Smooth muscle cell (in vitro differentiated cells): ENCODE results near the gene GPC5. TPM values are rescaled to one million over a fixed set of nuclear protein-coding genes. Genes with fewer than 3 reads are reported as not detected.
"Not testable (repeated sequence)": the region's sequence is repeated elsewhere in the genome, so short reads cannot be mapped to it uniquely, and the experiment has no call there.

Experiments used
- DNase-seq: peaks from one replicate; lab custom pipeline; 2025; ENCODE audit not compliant: unreplicated experiment; lab: John Stamatoyannopoulos, UW
- H2AFZ ChIP-seq: fragments of 200-600 bp; sonication (generic); 2 replicates; pipeline ENCODE4 v1.6.0; 2016; ENCODE audit warnings: antibody characterized with exemption, low read depth, mild to moderate bottlenecking
- H3F3A ChIP-seq: fragments of 200-600 bp; sonication (generic); 2 replicates; pipeline ENCODE4 v1.6.0; 2017; ENCODE audit warnings: antibody characterized with exemption, low read depth
- H3K27ac ChIP-seq: fragments of 200-600 bp; sonication (generic); 2 replicates; pipeline ENCODE4 v1.5.1; 2016; ENCODE audit warnings: low read depth, mild to moderate bottlenecking
- H3K27me3 ChIP-seq: fragments of 200-600 bp; sonication (generic); 2 replicates; pipeline ENCODE4 v1.6.1; 2016; ENCODE audit warnings: low read depth, mild to moderate bottlenecking
- H3K36me3 ChIP-seq: fragments of 200-600 bp; sonication (generic); 2 replicates; pipeline ENCODE4 v1.5.1; 2016; ENCODE audit warnings: low read depth
- H3K4me1 ChIP-seq: fragments of 200-600 bp; sonication (generic); 2 replicates; pipeline ENCODE4 v1.5.1; 2016; ENCODE audit warnings: low read depth
- H3K4me2 ChIP-seq: fragments of 200-600 bp; sonication (generic); 2 replicates; pipeline ENCODE4 v1.6.0; 2016; ENCODE audit warnings: mild to moderate bottlenecking
- H3K4me3 ChIP-seq: fragments of 200-600 bp; sonication (generic); 2 replicates; pipeline ENCODE4 v1.5.1; 2016; ENCODE audit warnings: mild to moderate bottlenecking
- H3K79me2 ChIP-seq: fragments of 200-600 bp; sonication (generic); 2 replicates; pipeline ENCODE4 v1.6.0; 2016; ENCODE audit warnings: low read depth, mild to moderate bottlenecking
- H3K9ac ChIP-seq: fragments of 200-600 bp; sonication (generic); 2 replicates; pipeline ENCODE4 v1.6.0; 2016; ENCODE audit warnings: low read depth
- H3K9me3 ChIP-seq: fragments of 200-600 bp; sonication (generic); replicated peaks from 2 replicates; pipeline ENCODE4 v1.5.1; 2016; ENCODE audit warnings: low read depth
- H4K20me1 ChIP-seq: fragments of 200-600 bp; sonication (generic); 2 replicates; pipeline ENCODE4 v1.6.0; 2016; ENCODE audit warnings: low read depth
- WGBS: methylation state at CpG from one replicate; pipeline ENCODE4 v1.1.7; 2016; ENCODE audit warnings: low lambda C conversion rate; 5-methylcytosine and 5-hydroxymethylcytosine counted together
- polyA plus RNA-seq: library from polyadenylated mRNA; unstranded; fragments of >200 nt; fragmentation: Nextera tagmentation; extraction: Ambion mirVana; gene quantifications from 2 replicates; pipeline ENCODE4 v1.2.1, GENCODE V29; 2016
- total RNA-seq: library from RNA; depleted of rRNA; stranded (reverse); fragments of >200 nt; gene quantifications from 2 replicates; pipeline ENCODE4 v1.2.3, GENCODE V29; 2014
- TF ChIP-seq, protein P1 (sequence below): fragments of 200-600 bp; sonication (generic); IDR thresholded peaks from 2 replicates; pipeline ENCODE4 v1.5.1; 2017; ENCODE audit warnings: borderline replicate concordance, mild to moderate bottlenecking, antibody characterized with exemption; ENCODE audit not compliant: insufficient read depth, poor library complexity, severe bottlenecking

Gene GPC5
- total and polyA plus RNA-seq, 2 experiments from 2014 or later = 0.99 to 1.0 TPM

DNA sequence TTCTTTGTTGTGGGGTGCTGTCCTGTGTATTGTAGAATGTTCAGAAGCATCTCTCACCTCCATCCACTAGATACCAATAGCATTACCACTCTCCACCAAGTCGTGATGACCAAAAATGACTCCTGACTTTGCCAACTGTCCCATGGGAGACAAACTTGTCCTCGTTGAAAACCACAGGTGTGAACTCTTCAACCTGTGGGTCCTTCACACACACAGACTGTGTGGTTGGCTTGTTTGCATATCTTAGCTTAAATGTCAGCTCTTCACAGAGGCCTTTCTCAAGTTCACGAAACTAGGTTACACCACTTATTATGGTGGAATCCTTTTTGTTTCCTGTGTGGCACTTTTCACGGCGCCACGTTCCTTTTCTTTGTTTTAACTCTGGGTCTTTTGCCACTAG lies 6.8 kb downstream of the GPC5 start:
- no peaks in the 10 kb centered on the region for H3K79me2 ChIP-seq
- H3K4me1 ChIP-seq = no peaks in the 10 kb centered on the region
- DNase-seq = no peak
- 95% methylated on average over 6 of the region's 6 CpGs for WGBS
- H3F3A ChIP-seq = no peaks in the 10 kb centered on the region
- H3K9ac ChIP-seq = no peak overlapping the region
- H3K36me3 ChIP-seq = no peaks in the 10 kb centered on the region
- no peaks in the 10 kb centered on the region for H3K9me3 ChIP-seq
- H3K4me2 ChIP-seq = no peak overlapping the region
- H3K4me3 ChIP-seq = no peak overlapping the region
- H3K27ac ChIP-seq = no peak overlapping the region
- no peak overlapping the region for H2AFZ ChIP-seq
- H4K20me1 ChIP-seq = no peaks in the 10 kb centered on the region
- peaks cover 34% of the 10 kb centered on the region for H3K27me3 ChIP-seq
- TF ChIP-seq, protein P1, sequence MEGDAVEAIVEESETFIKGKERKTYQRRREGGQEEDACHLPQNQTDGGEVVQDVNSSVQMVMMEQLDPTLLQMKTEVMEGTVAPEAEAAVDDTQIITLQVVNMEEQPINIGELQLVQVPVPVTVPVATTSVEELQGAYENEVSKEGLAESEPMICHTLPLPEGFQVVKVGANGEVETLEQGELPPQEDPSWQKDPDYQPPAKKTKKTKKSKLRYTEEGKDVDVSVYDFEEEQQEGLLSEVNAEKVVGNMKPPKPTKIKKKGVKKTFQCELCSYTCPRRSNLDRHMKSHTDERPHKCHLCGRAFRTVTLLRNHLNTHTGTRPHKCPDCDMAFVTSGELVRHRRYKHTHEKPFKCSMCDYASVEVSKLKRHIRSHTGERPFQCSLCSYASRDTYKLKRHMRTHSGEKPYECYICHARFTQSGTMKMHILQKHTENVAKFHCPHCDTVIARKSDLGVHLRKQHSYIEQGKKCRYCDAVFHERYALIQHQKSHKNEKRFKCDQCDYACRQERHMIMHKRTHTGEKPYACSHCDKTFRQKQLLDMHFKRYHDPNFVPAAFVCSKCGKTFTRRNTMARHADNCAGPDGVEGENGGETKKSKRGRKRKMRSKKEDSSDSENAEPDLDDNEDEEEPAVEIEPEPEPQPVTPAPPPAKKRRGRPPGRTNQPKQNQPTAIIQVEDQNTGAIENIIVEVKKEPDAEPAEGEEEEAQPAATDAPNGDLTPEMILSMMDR = no peak

DNA sequence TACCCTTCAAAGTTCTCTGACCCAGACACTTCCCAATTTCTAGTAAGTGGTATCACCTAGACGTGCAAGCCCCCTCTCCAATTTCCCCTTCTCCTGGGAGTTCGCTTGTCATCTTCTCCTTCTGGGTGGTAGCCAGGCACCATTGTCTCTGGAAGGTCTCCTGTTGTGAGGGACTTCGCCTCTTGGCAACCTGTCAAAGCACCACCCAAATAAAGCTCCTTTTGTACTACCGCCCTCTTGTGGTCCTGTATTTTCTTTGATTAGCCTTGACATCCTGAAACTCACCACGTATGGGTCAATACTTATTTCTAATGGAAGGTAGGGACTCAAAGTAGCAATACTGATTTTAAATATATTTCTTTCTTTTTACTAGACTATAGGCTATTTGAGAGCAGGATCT lies 8.2 kb downstream of the GPC5 start:
- WGBS = 30% methylated on average over 5 of the region's 5 CpGs
- H4K20me1 ChIP-seq = no peaks in the 10 kb centered on the region
- no peak overlapping the region for H3K4me3 ChIP-seq
- H3K27ac ChIP-seq = no peak overlapping the region
- H3K79me2 ChIP-seq = no peaks in the 10 kb centered on the region
- peaks cover 20% of the 10 kb centered on the region for H3K27me3 ChIP-seq
- no peak for DNase-seq
- no peaks in the 10 kb centered on the region for H3F3A ChIP-seq
- no peak overlapping the region for H3K9ac ChIP-seq
- H3K36me3 ChIP-seq = no peaks in the 10 kb centered on the region
- TF ChIP-seq, protein P1 = peak; percentile 38
- no peak overlapping the region for H2AFZ ChIP-seq
- no peaks in the 10 kb centered on the region for H3K9me3 ChIP-seq
- no peak overlapping the region for H3K4me2 ChIP-seq
- no peaks in the 10 kb centered on the region for H3K4me1 ChIP-seq

DNA sequence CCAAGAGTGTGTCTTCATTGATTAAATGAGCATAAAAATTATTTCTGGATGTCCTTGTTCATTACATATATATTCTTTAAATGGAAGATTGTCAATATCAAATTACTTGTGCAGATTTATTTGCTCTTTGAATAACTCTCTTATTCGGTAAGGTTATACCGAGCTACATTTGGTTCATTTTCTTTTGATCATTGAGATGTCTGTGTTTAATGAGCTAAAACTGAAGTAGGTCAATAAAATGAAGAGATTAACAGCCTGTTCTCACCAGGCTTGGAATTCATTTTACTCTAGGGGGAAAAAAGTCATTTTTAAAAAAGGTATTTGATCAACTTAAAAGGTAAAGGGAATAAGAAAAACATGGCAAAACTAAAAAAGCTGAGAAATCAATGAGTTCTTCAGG lies 10.6 kb downstream of the GPC5 start:
- DNase-seq = no peak
- Histone ChIP-seq H3K27me3 (no peaks in the 10 kb centered on the region), H4K20me1 (no peaks in the 10 kb centered on the region), H3K4me2 (no peak overlapping the region), H3K36me3 (no peaks in the 10 kb centered on the region), H3K27ac (no peak overlapping the region), H3K79me2 (no peaks in the 10 kb centered on the region), H3F3A (no peaks in the 10 kb centered on the region), H3K9ac (no peak overlapping the region), H3K4me3 (no peak overlapping the region), H3K9me3 (no peaks in the 10 kb centered on the region), H3K4me1 (no peaks in the 10 kb centered on the region), H2AFZ (no peak overlapping the region)
- WGBS = 93% methylated on average over 2 of the region's 2 CpGs
- TF ChIP-seq, protein P1 = no peak

DNA sequence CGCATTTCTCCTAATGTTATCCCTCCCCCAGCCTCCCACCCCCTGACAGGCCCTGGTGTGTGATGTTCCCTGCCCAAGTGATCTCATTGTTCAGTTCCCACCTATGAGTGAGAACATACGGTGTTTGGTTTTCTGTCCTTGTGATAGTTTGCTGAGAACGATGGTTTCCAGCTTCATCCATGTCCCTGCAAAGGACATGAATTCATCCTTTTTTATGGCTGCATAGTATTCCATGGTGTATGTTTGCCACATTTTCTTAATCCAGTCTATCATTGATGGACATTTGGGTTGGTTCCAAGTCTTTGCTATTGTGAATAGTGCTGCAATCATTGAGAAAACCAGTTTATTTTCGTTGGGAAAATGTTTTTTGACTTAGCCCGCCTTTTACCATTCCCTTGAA lies 18.2 kb downstream of the GPC5 start:
- not testable (repeated sequence) for H3K79me2 ChIP-seq, H3K4me3 ChIP-seq, H4K20me1 ChIP-seq, H3K9ac ChIP-seq, H3K4me2 ChIP-seq, H3K27ac ChIP-seq, H3F3A ChIP-seq, H3K9me3 ChIP-seq, H3K27me3 ChIP-seq, DNase-seq, H3K4me1 ChIP-seq, H2AFZ ChIP-seq, H3K36me3 ChIP-seq
- WGBS = 52% methylated on average over 5 of the region's 5 CpGs
